GM12878 (cell line): Measurements from ENCODE around the gene SIL1. TPM values are rescaled to one million over a fixed set of nuclear protein-coding genes. Genes with fewer than 3 reads are reported as not detected.

Experiments used
- ATAC-seq: fragments of 200-7000 bp; cut with Tn5 transposase; 3 replicates; pipeline ENCODE4 v1.9.1; 2020; ENCODE audit warnings: mild to moderate bottlenecking, moderate library complexity
- BruUV-seq: library from RNA; stranded (reverse); fragments of 400-500 nt; replicated peaks from 2 replicates; lab custom pipeline; 2021; lab: Mats Ljungman, UMichigan
- CTCF ChIA-PET: fragments of 300-600 bp; sonication (Branson Sonifier 250); formaldehyde crosslinking; extraction: SDS; loops from one replicate; lab custom pipeline; 2021; ENCODE audit warnings: inconsistent platforms; lab: Yijun Ruan, JAX
- POLR2A ChIA-PET: fragments of 350-600 bp; formaldehyde crosslinking; extraction: SDS; loops from one replicate; lab custom pipeline; 2021; ENCODE audit warnings: inconsistent platforms; lab: Charles Lee
- RAD21 ChIA-PET: fragments of 300-600 bp; sonication (Branson Sonifier 250); formaldehyde crosslinking; loops from one replicate; lab custom pipeline; 2023; ENCODE audit warnings: antibody characterized with exemption; ENCODE audit not compliant: unreplicated experiment; lab: Charles Lee
- SMC1A ChIA-PET: fragments of 300-600 bp; sonication (Branson Sonifier 250); formaldehyde crosslinking; loops from one replicate; lab custom pipeline; 2023; ENCODE audit not compliant: unreplicated experiment, uncharacterized antibody; lab: Charles Lee
- DNase-seq: peaks from one replicate; pipeline ENCODE4 v3.0.0-alpha.2; 2011; ENCODE audit warnings: low read depth, low spot score
- FAIRE-seq: peaks from 3 replicates; lab custom pipeline; 2011; peaks lifted over from hg19 to GRCh38; lab: Jason Lieb, UNC
- H2AFZ ChIP-seq: 2 replicates; pipeline ENCODE4 v1.6.0; 2011; ENCODE audit warnings: low read depth, low read length, control low read depth; ENCODE audit not compliant: control insufficient read depth
- H3K27ac ChIP-seq: 2 replicates; pipeline ENCODE4 v1.5.1; 2011; ENCODE audit warnings: control low read depth; ENCODE audit not compliant: control insufficient read depth, insufficient read depth
- H3K27me3 ChIP-seq, 2 experiments: replicated peaks in 1 of 2; 2 replicates each; pipeline versions ENCODE4 v1.6.0 to v1.6.1; 2011; ENCODE audit warnings: low read length in 1 of 2; ENCODE audit not compliant: control insufficient read depth in 2 of 2, insufficient read depth in 2 of 2
- H3K36me3 ChIP-seq, 2 experiments: 2 replicates each; pipeline ENCODE4 v1.5.1; 2011; ENCODE audit warnings: low read length in 1 of 2; ENCODE audit not compliant: control insufficient read depth in 2 of 2, insufficient read depth in 2 of 2
- H3K4me1 ChIP-seq: 2 replicates; pipeline ENCODE4 v1.6.1; 2011; ENCODE audit warnings: mild to moderate bottlenecking, low read length, moderate library complexity, mixed read lengths; ENCODE audit not compliant: control insufficient read depth, insufficient read depth
- H3K4me2 ChIP-seq: 2 replicates; pipeline ENCODE4 v1.6.0; 2011; ENCODE audit warnings: control low read depth; ENCODE audit not compliant: control insufficient read depth, insufficient read depth
- H3K4me3 ChIP-seq: fragments of 200-600 bp; sonication (generic); 2 replicates; pipeline ENCODE4 v1.5.1; 2016
- H3K79me2 ChIP-seq: 2 replicates; pipeline ENCODE4 v1.6.0; 2011; ENCODE audit warnings: low read length; ENCODE audit not compliant: control insufficient read depth, insufficient read depth
- H3K9ac ChIP-seq: 2 replicates; pipeline ENCODE4 v1.8.0; 2011; ENCODE audit warnings: low read length, control low read depth, mixed read lengths; ENCODE audit not compliant: control insufficient read depth, insufficient read depth
- H3K9me3 ChIP-seq: replicated peaks from 3 replicates; pipeline ENCODE4 v1.5.1; 2011; ENCODE audit warnings: mild to moderate bottlenecking, low read length; ENCODE audit not compliant: control insufficient read depth, insufficient read depth
- H4K20me1 ChIP-seq: 2 replicates; pipeline ENCODE4 v1.6.0; 2011; ENCODE audit not compliant: control insufficient read depth, insufficient read depth
- BCLAF1 ChIP-seq: fragments of 450-650 bp; IDR thresholded peaks from 2 replicates; pipeline ENCODE4 v1.6.1; 2017; ENCODE audit warnings: antibody characterized with exemption, mild to moderate bottlenecking, moderate library complexity
- ETV6 ChIP-seq, 2 experiments: fragments of 450-650 bp in 1 of 2; IDR thresholded peaks in 1 of 2; conservative IDR thresholded peaks in 1 of 2; 2 replicates each; pipeline ENCODE4 v1.6.1; 2014; ENCODE audit warnings: antibody characterized with exemption in 1 of 2, borderline replicate concordance in 1 of 2, low read depth in 1 of 2, mild to moderate bottlenecking in 1 of 2, moderate library complexity in 1 of 2
- EZH2 ChIP-seq: IDR thresholded peaks from 2 replicates; pipeline ENCODE4 v1.6.1; 2012; ENCODE audit warnings: low read depth, mild to moderate bottlenecking, control low read depth, inconsistent platforms, low read length, borderline replicate concordance; ENCODE audit not compliant: control insufficient read depth
- FOXM1 ChIP-seq: IDR thresholded peaks from 2 replicates; pipeline ENCODE4 v1.6.1; 2012; ENCODE audit warnings: low read depth, mild to moderate bottlenecking, inconsistent platforms, low read length, moderate library complexity
- NR2C2 ChIP-seq: IDR thresholded peaks from 2 replicates; pipeline ENCODE4 v1.6.1; 2011; ENCODE audit warnings: borderline replicate concordance, low read depth; ENCODE audit not compliant: control insufficient read depth, insufficient read length
- NR2F1 ChIP-seq: fragments of 450-650 bp; conservative IDR thresholded peaks from 2 replicates; pipeline ENCODE4 v1.6.1; 2017; ENCODE audit warnings: mild to moderate bottlenecking
- RAD51 ChIP-seq: fragments of 450-650 bp; IDR thresholded peaks from 2 replicates; pipeline ENCODE4 v1.6.1; 2016; ENCODE audit warnings: moderate library complexity, mild to moderate bottlenecking, inconsistent platforms
- SREBF1 ChIP-seq: IDR thresholded peaks from 2 replicates; pipeline ENCODE4 v1.6.1; 2012; ENCODE audit warnings: mild to moderate bottlenecking, low read length
- YBX1 ChIP-seq: fragments of 450-650 bp; IDR thresholded peaks from 2 replicates; pipeline ENCODE4 v1.6.1; 2016; ENCODE audit warnings: antibody characterized with exemption
- ZNF592 ChIP-seq: fragments of 450-650 bp; IDR thresholded peaks from 2 replicates; pipeline ENCODE4 v1.6.1; 2017; ENCODE audit warnings: mild to moderate bottlenecking, moderate library complexity
- WGBS: methylation state at CpG from one replicate; pipeline ENCODE4 v1.1.6; 2016; ENCODE audit warnings: low lambda C conversion rate; ENCODE audit not compliant: insufficient replicate concordance, insufficient coverage; ENCODE audit errors: missing lambda C conversion rate; 5-methylcytosine and 5-hydroxymethylcytosine counted together
- in situ Hi-C: fragments of 300-500 bp; cut with MboI; formaldehyde crosslinking; loops from 9 replicates; pipeline ENCODE4 v1.14.3; 2018; ENCODE audit warnings: mixed read lengths
- intact Hi-C: fragments of 100-400 bp; cut with micrococcal nuclease; formaldehyde crosslinking; loops from one replicate; pipeline ENCODE4 v1.14.2; 2022; ENCODE audit not compliant: unreplicated experiment
- polyA plus RNA-seq, 11 experiments: library from polyadenylated mRNA; depleted of rRNA in 4 of 11; unstranded in 6 of 11; stranded (reverse) in 5 of 11; fragments of >200 nt; fragmentation: Nextera tagmentation in 4 of 11; fragmentation: Illumina TruSeq in 1 of 11; extraction: Ambion mirVana in 4 of 11; extraction: Trizol in 1 of 11; gene quantifications; 1 replicate in 1 of 11; 2 replicates in 10 of 11; pipeline versions ENCODE4 v1.2.1 to v1.2.3, GENCODE V29; 2011 to 2016; ENCODE audit warnings: inconsistent platforms in 2 of 11, missing spikeins in 2 of 11, low read depth in 1 of 11
- total RNA-seq, 4 experiments: library from RNA; depleted of rRNA in 3 of 4; stranded (reverse); fragments of >200 nt in 3 of 4; fragmentation: Illumina TruSeq in 1 of 4; extraction: Trizol in 1 of 4; gene quantifications; 2 replicates each; pipeline versions ENCODE4 v1.2.1 to v1.2.3, GENCODE V29; 2013 to 2021
- TF ChIP-seq, protein P1 (sequence below): fragments of 450-650 bp; formaldehyde crosslinking; IDR thresholded peaks from 2 replicates; pipeline ENCODE4 v1.4.0; 2022; ENCODE audit warnings: mild to moderate bottlenecking, moderate library complexity
- TF ChIP-seq, protein P2 (sequence below): IDR thresholded peaks from 2 replicates; pipeline ENCODE4 v1.6.1; 2011; ENCODE audit warnings: low read depth, low read length, improper control_type of control experiment, borderline replicate concordance

SIL1 gene
- total and polyA plus RNA-seq, 10 of the 15 experiments (the other 5 are each of a cell fraction or from before 2014, with no cell fraction given), result 4.1 to 49.8 (median 29.4) TPM

- Histone ChIP-seq H3K36me3 (peaks cover 0 to 2% of the 10 kb centered on the region in 2 experiments; a peak in 1 of 4 replicates), H3K4me3 (no peak overlapping the region), H3K9ac (no peak overlapping the region), H3K4me2 (no peak overlapping the region), H3K27ac (no peak overlapping the region), H3K4me1 (no peaks in the 10 kb centered on the region), H3K79me2 (no peaks in the 10 kb centered on the region), H4K20me1 (no peaks in the 10 kb centered on the region), H3K9me3 (no peaks in the 10 kb centered on the region), H3K27me3 (no peaks in the 10 kb centered on the region), H2AFZ (no peak overlapping the region)
- FAIRE-seq, result no peak
- ChIA-PET SMC1A (interaction anchor here (1.4 kb wide), 1 partner anchor 13 kb away, joined by 3 read pairs; no protein-coding TSS in a partner anchor), RAD21 (no interaction called here), CTCF (no interaction called here), POLR2A (no interaction called here)
- DNase-seq, result no peak
- intact Hi-C loops, result no loop called here
- 94% methylated on average over 2 of the region's 2 CpGs for WGBS
- no peak for ATAC-seq
- no TSS peak for BruUV-seq
- in situ Hi-C loops, result no loop called here
- TF ChIP-seq ZNF592, result no peak
- no peak for TF ChIP-seq NR2F1
- TF ChIP-seq YBX1, result no peak
- no peak for TF ChIP-seq RAD51
- TF ChIP-seq NR2C2, result no peak
- no peak for TF ChIP-seq EZH2
- TF ChIP-seq, protein P1, sequence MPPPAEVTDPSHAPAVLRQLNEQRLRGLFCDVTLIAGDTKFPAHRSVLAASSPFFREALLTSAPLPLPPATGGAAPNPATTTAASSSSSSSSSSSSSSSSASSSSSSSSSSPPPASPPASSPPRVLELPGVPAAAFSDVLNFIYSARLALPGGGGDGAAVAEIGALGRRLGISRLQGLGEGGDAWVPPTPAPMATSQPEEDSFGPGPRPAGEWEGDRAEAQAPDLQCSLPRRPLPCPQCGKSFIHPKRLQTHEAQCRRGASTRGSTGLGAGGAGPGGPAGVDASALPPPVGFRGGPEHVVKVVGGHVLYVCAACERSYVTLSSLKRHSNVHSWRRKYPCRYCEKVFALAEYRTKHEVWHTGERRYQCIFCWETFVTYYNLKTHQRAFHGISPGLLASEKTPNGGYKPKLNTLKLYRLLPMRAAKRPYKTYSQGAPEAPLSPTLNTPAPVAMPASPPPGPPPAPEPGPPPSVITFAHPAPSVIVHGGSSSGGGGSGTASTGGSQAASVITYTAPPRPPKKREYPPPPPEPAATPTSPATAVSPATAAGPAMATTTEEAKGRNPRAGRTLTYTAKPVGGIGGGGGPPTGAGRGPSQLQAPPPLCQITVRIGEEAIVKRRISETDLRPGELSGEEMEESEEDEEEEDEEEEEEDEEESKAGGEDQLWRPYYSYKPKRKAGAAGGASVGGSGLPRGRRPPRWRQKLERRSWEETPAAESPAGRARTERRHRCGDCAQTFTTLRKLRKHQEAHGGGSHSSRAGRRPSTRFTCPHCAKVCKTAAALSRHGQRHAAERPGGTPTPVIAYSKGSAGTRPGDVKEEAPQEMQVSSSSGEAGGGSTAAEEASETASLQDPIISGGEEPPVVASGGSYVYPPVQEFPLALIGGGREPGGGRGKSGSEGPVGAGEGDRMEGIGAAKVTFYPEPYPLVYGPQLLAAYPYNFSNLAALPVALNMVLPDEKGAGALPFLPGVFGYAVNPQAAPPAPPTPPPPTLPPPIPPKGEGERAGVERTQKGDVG, result no peak
- no peak for TF ChIP-seq ETV6 (conservative IDR thresholded peaks at IDR 0.05 in 1 of 2, IDR thresholded peaks at IDR 0.05 in 1 of 2; ENCODE audit: borderline replicate concordance in 1 of 2, low read depth in 1 of 2)
- no peak for TF ChIP-seq FOXM1
- TF ChIP-seq, protein P2, sequence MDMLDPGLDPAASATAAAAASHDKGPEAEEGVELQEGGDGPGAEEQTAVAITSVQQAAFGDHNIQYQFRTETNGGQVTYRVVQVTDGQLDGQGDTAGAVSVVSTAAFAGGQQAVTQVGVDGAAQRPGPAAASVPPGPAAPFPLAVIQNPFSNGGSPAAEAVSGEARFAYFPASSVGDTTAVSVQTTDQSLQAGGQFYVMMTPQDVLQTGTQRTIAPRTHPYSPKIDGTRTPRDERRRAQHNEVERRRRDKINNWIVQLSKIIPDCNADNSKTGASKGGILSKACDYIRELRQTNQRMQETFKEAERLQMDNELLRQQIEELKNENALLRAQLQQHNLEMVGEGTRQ, result no peak
- TF ChIP-seq BCLAF1, result no peak
- TF ChIP-seq SREBF1, result no peak
These were observed 299.4 kb downstream of the SIL1 start for GRCh38 chr5:138898742-138899141.
